HG02870 (cell line): ENCODE data around the gene ISL2.

ENCODE experiments used
- ATAC-seq: cut with Tn5 transposase; IDR thresholded peaks from one replicate; pipeline ENCODE4 v1.9.1; 2021; ENCODE audit warnings: mild to moderate bottlenecking, moderate library complexity; ENCODE audit not compliant: unreplicated experiment

ISL2 gene

DNA sequence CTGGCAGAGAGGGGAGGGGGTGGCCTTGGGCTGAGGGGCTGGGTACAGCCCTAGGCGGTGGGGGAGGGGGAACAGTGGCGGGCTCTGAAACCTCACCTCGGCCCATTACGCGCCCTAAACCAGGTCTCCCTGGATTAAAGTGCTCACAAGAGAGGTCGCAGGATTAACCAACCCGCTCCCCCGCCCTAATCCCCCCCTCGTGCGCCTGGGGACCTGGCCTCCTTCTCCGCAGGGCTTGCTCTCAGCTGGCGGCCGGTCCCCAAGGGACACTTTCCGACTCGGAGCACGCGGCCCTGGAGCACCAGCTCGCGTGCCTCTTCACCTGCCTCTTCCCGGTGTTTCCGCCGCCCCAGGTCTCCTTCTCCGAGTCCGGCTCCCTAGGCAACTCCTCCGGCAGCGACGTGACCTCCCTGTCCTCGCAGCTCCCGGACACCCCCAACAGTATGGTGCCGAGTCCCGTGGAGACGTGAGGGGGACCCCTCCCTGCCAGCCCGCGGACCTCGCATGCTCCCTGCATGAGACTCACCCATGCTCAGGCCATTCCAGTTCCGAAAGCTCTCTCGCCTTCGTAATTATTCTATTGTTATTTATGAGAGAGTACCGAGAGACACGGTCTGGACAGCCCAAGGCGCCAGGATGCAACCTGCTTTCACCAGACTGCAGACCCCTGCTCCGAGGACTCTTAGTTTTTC lies 4.9 kb downstream of the ISL2 start:
- ATAC-seq = no peak

- ATAC-seq = no peak
Measured at GRCh38 chr15:76342058-76342381, 5.4 kb downstream of the ISL2 start.

- ATAC-seq = no peak
Measured at GRCh38 chr15:76342382-76343201, 6.0 kb downstream of the ISL2 start.

GRCh38 chr15:76343313-76343996 lies 6.9 kb downstream of the ISL2 start:
- ATAC-seq = no peak

DNA sequence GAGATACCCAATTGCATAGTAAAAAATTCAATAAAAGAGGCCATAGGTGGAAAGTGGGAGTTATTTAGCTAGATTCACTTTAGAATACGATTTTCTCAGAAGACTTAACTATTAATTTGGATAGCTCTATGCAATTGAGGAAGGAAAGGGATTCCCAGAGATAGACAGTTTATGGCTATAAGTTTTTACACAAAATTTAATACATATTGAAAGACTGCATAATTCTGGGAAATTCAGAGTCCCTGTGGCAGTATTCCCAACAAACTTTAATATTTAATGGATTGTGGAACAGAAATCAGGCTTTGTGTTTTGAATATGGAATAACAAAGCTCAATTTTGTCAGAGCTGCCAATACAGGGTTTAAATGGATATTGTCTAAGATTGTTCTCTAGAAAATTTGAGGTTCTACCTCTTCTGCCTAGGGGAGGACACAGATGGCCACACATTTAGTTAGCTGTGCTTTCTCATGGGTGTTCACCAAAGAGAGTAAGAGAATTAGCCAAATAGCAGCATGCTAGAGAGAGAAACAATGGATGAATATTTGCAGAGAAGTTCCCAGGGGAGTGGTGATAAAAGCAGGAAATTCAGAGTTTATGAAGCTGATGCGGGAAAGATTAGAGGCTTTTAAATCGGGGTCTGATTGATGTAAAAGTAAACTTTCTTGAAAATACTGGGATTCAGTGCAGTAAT lies 8.5 kb downstream of the ISL2 start:
- ATAC-seq = no peak

DNA sequence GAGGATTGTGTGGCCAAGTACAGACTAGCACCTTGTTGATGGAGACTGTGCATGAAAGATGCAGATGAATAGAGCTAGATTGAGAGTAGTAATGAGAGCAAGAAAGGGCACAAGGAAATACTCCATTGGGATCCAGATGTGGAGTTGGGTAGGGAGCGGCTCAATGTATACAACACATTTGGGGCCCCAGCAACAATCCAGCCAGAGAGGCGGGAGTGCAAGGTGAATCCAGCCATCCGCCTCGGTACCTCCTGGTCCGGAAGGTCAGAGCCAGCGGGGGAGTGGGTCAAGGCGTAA lies 9.0 kb downstream of the ISL2 start:
- no peak for ATAC-seq

DNA sequence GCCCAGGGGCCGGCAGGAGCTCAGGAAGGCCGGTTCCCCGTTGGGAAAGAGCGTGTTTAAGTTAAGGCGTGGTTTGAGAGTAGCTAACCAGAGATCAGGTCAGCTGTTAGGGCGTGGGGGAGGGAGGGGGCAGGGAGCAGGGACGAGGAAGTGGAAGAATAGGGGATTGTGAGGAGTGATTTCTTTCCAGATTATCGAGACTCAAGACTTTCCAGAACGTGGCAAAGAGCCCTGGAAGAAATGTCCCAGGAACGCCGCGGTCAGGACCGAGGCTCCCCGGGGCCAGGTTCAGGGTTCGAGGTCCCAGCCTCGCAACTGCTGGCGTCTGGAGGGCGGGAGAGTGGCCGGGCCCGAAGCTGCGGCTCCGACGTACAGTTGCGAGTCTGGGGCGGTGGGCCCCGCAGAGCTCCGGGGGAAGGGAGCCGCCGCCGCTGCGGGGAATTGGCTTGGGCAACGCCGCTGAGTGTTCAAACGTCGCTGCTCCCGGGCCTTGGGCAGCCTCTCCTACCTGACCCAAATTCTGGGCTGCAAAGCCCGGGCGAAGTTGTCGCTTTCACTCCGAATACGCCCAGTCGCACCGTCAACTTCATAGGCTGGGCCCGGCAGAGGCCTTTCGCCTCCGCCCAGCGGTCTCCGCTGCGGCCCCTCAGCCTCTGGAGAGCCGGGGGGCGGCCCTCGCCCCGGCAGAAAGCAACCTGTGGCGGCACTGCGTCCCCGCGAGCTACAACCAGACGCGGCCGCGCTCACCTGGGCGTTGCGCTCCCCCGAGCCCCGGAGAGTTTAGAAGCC lies 9.5 kb downstream of the ISL2 start:
- no peak for ATAC-seq

DNA sequence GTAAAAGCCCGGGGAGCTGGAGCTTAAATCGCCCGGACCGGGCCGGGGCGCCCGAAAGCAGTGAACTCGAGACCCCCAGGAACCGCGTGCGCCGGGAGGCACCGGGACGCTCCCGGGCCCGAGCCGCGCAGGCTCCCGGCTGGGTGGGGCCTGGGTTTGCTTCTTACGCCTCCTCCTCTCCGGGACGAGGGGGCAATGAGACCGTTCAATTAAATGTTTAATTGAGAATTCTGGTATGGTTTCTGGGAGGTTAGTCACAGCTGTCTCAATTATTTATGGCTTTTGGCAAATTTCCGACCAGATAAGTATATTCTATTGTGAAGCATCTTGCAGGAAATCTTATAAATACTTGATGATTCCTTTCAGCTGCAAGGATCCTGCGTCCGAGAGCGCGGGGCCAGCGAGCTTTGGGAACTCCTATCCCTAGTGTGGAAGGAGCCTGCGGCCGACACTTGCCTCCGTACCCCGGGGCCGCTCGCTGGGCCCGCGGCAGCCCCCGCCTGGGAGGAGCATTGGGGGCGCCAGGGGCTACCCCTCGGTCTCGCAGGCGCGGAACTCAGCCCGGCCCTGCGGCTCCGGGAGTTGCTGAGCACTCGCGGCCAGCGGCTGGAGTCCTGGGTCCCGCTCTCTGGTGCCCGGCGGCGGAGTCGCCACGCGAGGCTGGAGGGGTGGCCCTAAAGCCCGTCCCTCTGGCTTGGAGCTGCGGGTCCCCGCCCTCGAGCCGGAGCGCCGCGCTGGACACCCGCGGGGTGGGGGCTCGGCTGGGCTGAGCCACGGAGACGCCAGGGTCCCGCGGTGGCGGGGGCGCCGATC lies 10.3 kb downstream of the ISL2 start:
- ATAC-seq = no peak

GRCh38 chr15:76347482-76348055 lies 11.0 kb downstream of the ISL2 start:
- ATAC-seq = no peak

DNA sequence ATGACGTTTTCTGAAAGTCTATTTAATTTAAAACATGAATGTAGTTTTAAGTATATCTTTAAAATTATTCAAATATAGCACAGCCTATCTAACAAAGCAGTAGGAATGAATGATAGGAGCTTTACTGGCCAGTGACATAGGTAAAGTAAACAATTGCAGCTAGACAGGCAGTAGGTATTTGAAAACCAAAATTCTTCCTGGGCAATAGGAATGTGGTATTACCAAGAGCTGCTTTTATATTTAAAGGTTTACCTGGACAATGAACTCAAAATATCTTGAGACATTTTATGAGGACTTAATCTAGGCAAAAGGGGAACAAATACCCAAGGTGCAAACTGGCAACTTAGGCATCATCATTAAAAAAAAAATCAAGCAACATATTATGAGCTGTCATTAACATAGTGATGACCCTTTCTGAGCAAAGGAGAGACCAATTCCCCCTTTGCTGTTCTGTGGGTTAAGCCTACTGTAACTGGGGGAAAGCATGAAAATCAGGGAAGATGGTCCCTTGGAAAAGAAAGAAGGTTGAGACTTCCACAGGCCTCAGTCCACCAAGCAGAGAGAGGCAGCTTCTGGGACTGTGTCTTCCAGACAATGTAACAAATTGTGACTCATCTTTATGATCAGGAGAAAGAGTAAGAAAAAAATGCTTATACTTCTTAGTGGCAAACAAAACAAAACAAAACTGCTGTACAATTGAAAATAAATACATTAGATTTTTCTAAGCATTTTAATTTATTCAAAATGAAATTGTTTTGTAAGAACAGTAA lies 12.9 kb downstream of the ISL2 start:
- ATAC-seq = no peak

DNA sequence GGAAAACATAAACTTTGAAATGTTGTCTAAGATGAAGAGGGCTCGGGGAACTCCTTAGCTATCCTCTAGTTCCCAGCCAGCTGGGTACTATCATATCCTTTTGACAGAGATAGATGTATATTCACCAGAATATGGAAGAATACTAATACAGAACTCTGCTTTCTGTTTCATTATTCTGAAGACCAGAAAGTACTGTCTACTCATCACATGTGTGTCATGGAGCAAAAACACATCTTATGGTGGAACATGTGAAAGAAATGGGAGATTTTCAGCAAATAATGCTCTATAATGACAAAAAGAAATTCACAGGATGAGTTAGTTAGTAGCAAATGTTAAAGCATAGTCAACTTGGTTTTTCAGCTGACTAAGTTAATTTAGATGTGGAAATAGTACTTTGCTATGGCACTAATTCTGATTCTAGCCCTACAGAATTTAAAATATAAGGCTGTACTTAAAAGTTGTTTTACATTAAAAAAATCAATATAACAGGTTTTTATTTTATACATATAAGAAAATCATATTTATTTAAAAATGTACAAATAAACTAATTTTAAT lies 16.5 kb downstream of the ISL2 start:
- ATAC-seq = no peak

- no peak for ATAC-seq
Measured at GRCh38 chr15:76353903-76354302, 17.3 kb downstream of the ISL2 start.

DNA sequence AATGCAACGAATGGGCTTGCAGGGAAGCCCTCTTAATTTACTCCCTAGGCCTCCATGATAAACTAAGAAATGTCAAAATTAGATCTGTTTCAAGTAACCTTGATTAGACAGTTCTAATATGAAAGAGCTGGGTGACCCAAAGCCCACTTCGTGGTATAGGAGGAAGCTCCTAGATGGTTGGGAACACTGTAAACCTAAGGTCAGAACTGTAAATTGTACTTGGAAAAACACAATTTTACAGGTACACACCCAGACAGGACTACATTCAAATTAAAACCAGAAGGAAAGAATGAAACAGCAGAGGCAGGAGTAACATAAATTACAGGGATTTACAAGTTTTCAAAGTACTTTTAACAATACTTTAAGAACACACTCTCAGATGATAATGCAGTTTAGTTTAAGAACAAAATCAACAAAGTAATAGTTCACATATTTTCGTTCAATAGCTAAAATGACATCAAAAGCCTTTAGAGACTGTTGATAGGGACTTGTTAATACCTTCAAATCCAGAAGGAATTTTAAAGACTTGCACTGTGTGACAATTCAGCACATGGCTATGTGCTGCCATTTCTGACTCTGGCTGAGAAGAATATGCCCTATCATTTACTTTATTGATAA lies 18.4 kb downstream of the ISL2 start:
- no peak for ATAC-seq

GRCh38 chr15:76358453-76358852 lies 21.9 kb downstream of the ISL2 start:
- ATAC-seq = no peak

DNA sequence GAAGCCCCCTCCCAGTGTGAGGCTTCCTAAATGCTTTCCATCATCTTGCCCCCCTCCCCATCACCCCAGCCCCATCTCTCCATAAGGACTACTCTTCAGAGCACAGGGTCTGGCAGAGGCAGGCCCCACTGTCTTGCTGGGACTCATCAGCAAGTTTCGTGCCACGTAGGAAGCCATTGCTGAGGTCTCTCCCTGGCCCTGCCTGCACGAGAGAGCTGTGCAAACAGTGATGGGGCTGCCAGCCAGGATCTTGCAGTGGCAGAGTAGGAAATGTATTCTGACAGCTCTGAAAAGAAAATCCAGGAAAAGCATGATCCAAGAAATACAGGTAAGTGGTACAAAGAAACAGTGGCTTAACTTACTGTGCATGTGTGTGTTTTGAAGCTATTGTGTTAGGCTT lies 22.6 kb downstream of the ISL2 start:
- no peak for ATAC-seq

DNA sequence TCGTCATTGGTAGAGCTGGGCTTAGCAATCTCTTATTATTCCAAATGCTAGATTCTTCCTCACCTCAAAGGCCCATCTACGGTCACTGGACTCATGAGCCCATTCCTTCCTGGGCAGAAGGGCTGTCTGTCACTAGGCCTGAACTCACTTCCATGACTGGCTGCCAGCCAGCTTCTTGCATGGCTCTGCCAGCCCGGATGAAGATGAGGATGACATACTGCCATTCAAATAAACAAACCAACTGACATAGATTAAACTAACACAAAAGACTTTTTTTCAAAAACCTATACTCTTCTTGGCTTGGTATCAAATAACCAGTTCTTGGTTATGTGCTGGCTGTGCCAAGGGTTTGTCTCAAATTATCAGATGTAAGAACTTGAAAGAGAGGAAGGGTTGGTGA lies 23.8 kb downstream of the ISL2 start:
- ATAC-seq = no peak

DNA sequence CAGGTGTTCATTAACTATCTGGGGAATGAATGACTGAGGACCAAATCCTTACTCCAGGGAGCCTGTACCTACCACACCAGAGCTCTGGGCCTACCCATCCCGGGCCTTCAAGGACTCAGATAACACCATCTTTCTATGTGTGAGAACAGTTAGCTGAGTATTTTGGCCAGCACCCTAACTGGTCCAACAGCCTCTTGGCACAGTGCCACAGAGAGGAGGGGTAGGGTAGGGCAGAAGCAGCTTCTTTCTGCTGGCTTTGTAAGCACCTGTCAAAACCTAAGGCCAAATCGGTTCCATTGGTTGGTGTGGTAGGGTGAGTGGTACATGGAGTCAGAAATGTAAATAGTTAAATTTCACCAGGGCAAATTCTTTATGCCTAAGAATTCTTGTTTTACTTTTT lies 26.7 kb downstream of the ISL2 start:
- no peak for ATAC-seq

DNA sequence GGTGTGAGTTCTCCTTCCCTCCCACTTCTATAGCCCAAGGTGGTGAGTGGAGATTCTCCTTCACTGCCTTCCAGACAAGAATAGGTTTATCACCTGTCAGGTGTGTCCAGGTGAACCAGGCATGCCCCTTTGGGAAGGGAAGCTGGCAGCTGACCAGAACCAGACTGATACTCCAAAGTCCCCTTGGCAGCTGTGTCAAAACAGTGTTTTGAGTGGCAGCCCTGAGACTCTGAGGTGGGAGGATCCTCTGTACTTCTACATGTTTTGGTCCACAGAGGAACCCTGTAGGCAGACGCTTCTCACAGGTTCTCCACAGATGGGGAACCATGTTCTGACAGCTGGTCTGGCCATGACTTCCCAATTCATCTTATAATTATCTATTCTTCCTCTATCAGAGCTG lies 30.1 kb downstream of the ISL2 start:
- ATAC-seq = no peak
